22Rv1 (cell line): Measurements from ENCODE around the gene SHISA4.

ENCODE experiments used
- ZFX ChIP-seq: fragments of 450-650 bp; IDR thresholded peaks from 2 replicates; pipeline ENCODE4 v1.6.1; 2017; ENCODE audit warnings: antibody characterized with exemption, borderline replicate concordance
- TF ChIP-seq, protein P1 (sequence below): fragments of 450-650 bp; IDR thresholded peaks from 2 replicates; pipeline ENCODE4 v1.5.1; 2017; ENCODE audit warnings: mild to moderate bottlenecking

DNA sequence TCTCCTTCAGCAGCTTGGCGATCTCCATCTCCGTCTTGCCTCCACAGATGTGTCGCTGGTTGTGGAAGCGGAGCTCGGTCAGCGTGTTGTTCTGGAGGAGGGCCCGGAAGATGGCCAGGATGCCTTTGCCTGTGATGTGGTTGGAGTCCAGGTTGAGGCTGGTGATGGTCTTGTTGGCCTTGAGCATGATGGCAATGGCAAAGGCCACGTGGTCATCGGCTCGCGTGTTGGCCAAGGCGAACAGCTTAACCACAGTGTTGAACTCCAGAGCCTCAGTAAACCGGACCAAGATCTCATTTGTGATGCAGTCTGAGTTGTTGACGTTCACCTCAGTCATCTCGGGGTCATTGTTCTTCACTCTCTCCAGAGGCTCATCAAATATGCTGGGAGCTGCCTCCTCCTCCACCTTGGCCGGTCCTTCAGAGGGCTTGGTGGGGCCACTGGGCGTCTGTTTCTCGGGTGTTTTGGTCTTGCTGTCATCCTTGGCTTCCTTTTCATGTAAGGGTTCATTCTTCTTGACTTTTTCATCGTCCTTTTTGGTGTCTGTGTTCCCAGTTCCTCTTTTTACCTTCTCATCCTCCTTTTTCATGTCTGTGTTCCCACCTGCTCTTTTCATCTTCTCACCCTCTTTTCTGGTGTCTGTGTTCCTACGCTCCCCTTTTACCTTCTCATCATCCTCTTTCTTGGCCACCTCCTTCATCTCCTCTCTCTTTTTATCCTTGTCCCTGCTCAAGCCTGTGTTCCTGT, 11.2 kb downstream of the SHISA4 start:
- TF ChIP-seq, protein P1, sequence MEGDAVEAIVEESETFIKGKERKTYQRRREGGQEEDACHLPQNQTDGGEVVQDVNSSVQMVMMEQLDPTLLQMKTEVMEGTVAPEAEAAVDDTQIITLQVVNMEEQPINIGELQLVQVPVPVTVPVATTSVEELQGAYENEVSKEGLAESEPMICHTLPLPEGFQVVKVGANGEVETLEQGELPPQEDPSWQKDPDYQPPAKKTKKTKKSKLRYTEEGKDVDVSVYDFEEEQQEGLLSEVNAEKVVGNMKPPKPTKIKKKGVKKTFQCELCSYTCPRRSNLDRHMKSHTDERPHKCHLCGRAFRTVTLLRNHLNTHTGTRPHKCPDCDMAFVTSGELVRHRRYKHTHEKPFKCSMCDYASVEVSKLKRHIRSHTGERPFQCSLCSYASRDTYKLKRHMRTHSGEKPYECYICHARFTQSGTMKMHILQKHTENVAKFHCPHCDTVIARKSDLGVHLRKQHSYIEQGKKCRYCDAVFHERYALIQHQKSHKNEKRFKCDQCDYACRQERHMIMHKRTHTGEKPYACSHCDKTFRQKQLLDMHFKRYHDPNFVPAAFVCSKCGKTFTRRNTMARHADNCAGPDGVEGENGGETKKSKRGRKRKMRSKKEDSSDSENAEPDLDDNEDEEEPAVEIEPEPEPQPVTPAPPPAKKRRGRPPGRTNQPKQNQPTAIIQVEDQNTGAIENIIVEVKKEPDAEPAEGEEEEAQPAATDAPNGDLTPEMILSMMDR = no peak
- no peak for TF ChIP-seq ZFX
